Upper lobe of right lung (tissue), 1 donor: Measurements from ENCODE around the gene ZNF226. TPM values are rescaled to one million over a fixed set of nuclear protein-coding genes. Genes with fewer than 3 reads are reported as not detected.
"Not testable (repeated sequence)": the region's sequence is repeated elsewhere in the genome, so short reads cannot be mapped to it uniquely, and the experiment has no call there.

Source experiments
- ATAC-seq: fragments of 200-7000 bp; cut with Tn5 transposase; one replicate; pipeline ENCODE4 v1.9.1; 2020; ENCODE audit warnings: mild to moderate bottlenecking, moderate library complexity
- DNase-seq: peaks from one replicate; pipeline ENCODE4 v3.0.0-alpha.2; 2020
- H3K27ac ChIP-seq: fragments of 200-600 bp; one replicate; pipeline ENCODE4 v1.8.0; 2022
- H3K27me3 ChIP-seq: fragments of 200-600 bp; one replicate; pipeline ENCODE4 v1.8.0; 2022; ENCODE audit warnings: mild to moderate bottlenecking
- H3K36me3 ChIP-seq: fragments of 200-600 bp; one replicate; pipeline ENCODE4 v1.8.0; 2022
- H3K4me1 ChIP-seq: fragments of 200-600 bp; one replicate; pipeline ENCODE4 v1.8.0; 2022
- H3K4me3 ChIP-seq: fragments of 200-600 bp; one replicate; pipeline ENCODE4 v1.8.0; 2022; ENCODE audit warnings: mild to moderate bottlenecking
- H3K9me3 ChIP-seq: fragments of 200-600 bp; one replicate; pipeline ENCODE4 v1.8.0; 2022
- CTCF ChIP-seq: fragments of 200-600 bp; IDR thresholded peaks from one replicate; pipeline ENCODE4 v1.8.0; 2022; ENCODE audit warnings: antibody characterized with exemption
- intact Hi-C: fragments of 100-400 bp; cut with DNase I; formaldehyde crosslinking; loops from one replicate; pipeline ENCODE4 v1.11.0; 2022
- total RNA-seq: library from RNA; stranded (reverse); fragmentation: NEBNext Ultra II Directional; extraction: Animal tissue kit (Norgen Biotek cat#: 25700); gene quantifications from one replicate; pipeline ENCODE4 v1.2.1, GENCODE V29; 2021
- donor health status: DM: no; HTN: yes; CAD: no; lungs with severe emphysema.

ZNF226 gene
- total RNA-seq, 1 donor from 2014 or later: 16.8 TPM

GRCh38 chr19:44149776-44150175 lies 15.1 kb upstream of the ZNF226 start:
- DNase-seq: no peak
- intact Hi-C loops: no loop called here
- TF ChIP-seq CTCF: no peak
- Histone ChIP-seq H3K27me3 (no peaks in the 10 kb centered on the region), H3K36me3 (peaks cover 68% of the 10 kb centered on the region), H3K9me3 (peaks cover 20% of the 10 kb centered on the region), H3K4me1 (no peaks in the 10 kb centered on the region), H3K27ac (no peak overlapping the region), H3K4me3 (no peak overlapping the region)
- no peak for ATAC-seq

GRCh38 chr19:44151491-44151890 lies 13.4 kb upstream of the ZNF226 start:
- Histone ChIP-seq H3K4me3 (no peak overlapping the region), H3K36me3 (peaks cover 61% of the 10 kb centered on the region), H3K27me3 (no peaks in the 10 kb centered on the region), H3K9me3 (peaks cover 37% of the 10 kb centered on the region), H3K27ac (no peak overlapping the region), H3K4me1 (no peaks in the 10 kb centered on the region)
- TF ChIP-seq CTCF: no peak
- intact Hi-C loops: no loop called here
- ATAC-seq (no peak), DNase-seq (no peak)

- DNase-seq (no peak), ATAC-seq (no peak)
- TF ChIP-seq CTCF: no peak
- intact Hi-C loops: no loop called here
- H3K9me3 ChIP-seq: peaks cover 81% of the 10 kb centered on the region
- no peak overlapping the region for H3K4me3 ChIP-seq
- H3K36me3 ChIP-seq: peaks cover 34% of the 10 kb centered on the region
- H3K27ac ChIP-seq: no peak overlapping the region
- no peaks in the 10 kb centered on the region for H3K4me1 ChIP-seq
- no peaks in the 10 kb centered on the region for H3K27me3 ChIP-seq
These were observed 8.4 kb upstream of the ZNF226 start for GRCh38 chr19:44156475-44156874.

GRCh38 chr19:44163789-44164188 lies 1.1 kb upstream of the ZNF226 start:
- no peak for ATAC-seq

GRCh38 chr19:44164327-44164672 lies 600 bp upstream of the ZNF226 start:
- intact Hi-C loops: no loop called here
- H3K9me3 ChIP-seq: peaks cover 30% of the 10 kb centered on the region
- peak overlapping the region; percentile 86 for H3K27ac ChIP-seq
- DNase-seq (no peak), ATAC-seq (no peak)
- H3K36me3 ChIP-seq: peaks cover 10% of the 10 kb centered on the region
- H3K4me3 ChIP-seq: peak overlapping the region; percentile 77
- TF ChIP-seq CTCF: no peak
- no peaks in the 10 kb centered on the region for H3K27me3 ChIP-seq
- H3K4me1 ChIP-seq: peaks cover 8% of the 10 kb centered on the region

More at GRCh38 chr19:44163789-44164188, 1.1 kb upstream of the ZNF226 start:
- no peak for DNase-seq
- TF ChIP-seq CTCF: no peak
- H3K27me3 ChIP-seq: no peaks in the 10 kb centered on the region
- intact Hi-C loops: no loop called here
- H3K36me3 ChIP-seq: peaks cover 6% of the 10 kb centered on the region
- H3K9me3 ChIP-seq: peaks cover 36% of the 10 kb centered on the region
- H3K4me1 ChIP-seq: peaks cover 8% of the 10 kb centered on the region
- H3K27ac ChIP-seq: no peak overlapping the region
- H3K4me3 ChIP-seq: no peak overlapping the region

GRCh38 chr19:44170660-44171059 lies 5.8 kb downstream of the ZNF226 start:
- intact Hi-C loops: not testable (repeated sequence)

More at GRCh38 chr19:44170660-44171059, 5.8 kb downstream of the ZNF226 start:
- ATAC-seq, H3K27ac ChIP-seq, DNase-seq, H3K27me3 ChIP-seq, H3K4me3 ChIP-seq, H3K4me1 ChIP-seq: not testable (repeated sequence)
- H3K36me3 ChIP-seq: peaks cover 72% of the 10 kb centered on the region
- H3K9me3 ChIP-seq: peaks cover 35% of the 10 kb centered on the region
